ENCODE measurements around the gene RILP.
A peak's percentile ranks its signal among the peaks of the same experiment; 100 is the strongest.

RILP gene

DNA sequence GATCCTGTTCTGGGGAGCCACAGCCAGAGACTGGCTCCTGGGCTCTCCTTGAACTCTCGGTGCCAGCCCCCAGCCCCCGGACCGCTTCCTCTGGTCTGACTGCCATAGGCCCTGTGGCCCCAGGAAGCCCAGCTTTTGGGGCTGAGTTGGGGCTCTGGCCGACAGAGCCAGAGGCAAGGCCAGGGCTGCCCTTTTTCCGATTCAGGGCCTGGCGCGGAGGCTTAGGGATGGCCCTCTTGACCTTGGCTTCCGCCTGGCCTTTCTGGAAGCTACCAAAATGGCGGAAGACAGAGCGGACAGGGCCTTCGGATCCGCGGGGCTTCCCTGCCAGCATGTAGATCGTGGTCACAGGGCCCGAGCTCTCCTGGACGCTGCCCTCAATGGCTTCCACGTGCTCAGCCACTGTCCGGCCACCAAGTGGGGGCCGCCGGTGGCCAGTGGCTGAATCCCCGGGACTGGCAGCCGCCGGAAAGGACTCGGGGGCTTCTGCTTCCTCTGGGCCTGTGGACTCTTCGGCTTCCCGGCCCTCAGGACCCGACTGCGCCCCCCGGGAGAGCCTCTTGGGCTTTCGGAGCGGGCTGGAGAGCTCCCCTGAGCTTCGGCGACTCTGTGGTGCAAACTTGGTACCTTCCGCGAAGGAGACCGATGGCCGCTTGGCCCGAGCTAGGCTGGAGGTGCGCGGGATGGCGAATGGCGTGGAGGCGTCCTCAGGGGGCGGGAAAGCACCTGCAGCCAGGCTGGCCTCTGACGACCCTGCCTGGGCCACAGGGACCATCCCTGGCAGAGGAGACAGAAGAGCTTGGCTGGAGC lies 14.6 kb downstream of the RILP start:
- no peak overlapping the region for H3K4me3 ChIP-seq (ENCODE audit: low read depth, low read length)
- TF ChIP-seq, protein P1, sequence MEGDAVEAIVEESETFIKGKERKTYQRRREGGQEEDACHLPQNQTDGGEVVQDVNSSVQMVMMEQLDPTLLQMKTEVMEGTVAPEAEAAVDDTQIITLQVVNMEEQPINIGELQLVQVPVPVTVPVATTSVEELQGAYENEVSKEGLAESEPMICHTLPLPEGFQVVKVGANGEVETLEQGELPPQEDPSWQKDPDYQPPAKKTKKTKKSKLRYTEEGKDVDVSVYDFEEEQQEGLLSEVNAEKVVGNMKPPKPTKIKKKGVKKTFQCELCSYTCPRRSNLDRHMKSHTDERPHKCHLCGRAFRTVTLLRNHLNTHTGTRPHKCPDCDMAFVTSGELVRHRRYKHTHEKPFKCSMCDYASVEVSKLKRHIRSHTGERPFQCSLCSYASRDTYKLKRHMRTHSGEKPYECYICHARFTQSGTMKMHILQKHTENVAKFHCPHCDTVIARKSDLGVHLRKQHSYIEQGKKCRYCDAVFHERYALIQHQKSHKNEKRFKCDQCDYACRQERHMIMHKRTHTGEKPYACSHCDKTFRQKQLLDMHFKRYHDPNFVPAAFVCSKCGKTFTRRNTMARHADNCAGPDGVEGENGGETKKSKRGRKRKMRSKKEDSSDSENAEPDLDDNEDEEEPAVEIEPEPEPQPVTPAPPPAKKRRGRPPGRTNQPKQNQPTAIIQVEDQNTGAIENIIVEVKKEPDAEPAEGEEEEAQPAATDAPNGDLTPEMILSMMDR (IDR thresholded peaks at IDR 0.05; ENCODE audit: low read depth, low read length) = no peak

DNA sequence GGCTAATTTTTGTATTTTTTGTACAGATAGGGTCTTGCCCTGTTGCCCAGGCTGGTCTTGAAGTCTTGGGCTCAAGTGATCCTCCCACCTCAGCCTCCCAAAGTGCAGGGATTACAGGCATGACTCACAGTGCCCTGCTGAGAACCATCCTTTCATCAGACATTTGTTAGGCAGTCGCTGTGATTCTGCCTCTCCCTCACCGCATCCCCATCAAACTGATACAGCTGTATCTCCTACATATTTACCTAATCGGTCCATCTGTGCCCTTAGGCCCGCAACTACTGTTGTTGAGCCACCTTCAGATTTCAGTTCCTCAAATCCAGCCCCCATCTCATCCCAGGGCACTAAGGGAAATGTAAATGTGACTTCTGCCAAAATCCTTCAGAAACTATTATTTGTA lies 19.0 kb downstream of the RILP start:
- no peak overlapping the region for H3K4me3 ChIP-seq (ENCODE audit: low read depth, low read length)
- TF ChIP-seq, protein P1 (IDR thresholded peaks at IDR 0.05; ENCODE audit: low read depth, low read length) = no peak

DNA sequence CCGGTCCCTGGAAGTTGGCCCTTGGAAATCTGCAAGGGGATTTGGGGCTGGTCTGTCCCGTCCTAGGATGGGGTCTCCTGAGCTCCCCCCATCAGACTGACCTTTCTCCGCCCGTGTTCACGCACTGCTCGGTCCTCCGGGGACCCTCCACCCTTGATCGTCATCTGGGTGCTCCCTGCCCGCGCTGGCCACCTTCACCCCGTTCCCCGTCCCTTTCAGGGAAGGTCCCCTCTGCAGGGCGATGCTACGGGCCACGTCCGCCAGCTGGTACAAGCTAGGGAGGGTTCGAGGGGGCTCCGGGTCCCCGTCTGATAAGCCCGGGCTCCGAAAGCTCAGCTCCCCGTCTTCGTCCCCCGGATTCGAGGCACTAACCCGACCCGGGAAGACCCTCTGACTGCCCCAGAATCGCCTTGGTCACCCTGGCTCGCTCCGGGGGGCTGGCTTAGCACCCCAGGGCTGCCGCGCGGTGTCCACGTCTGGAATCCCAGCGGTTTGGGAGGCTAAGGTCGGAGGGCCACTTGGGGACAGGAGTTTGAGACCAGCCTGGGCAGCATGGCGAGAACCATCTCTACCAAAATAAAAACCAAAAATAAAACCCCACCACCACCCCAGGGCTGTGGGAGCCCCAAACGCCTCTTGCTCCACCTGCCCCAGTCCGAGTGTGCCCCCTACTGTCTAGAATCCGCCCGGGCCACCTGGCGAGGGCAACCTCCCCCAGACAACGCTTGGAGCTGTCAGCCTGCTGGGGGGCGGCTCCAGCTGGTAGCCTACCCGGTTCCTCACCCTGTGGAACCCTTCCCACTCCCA lies 20.0 kb downstream of the RILP start:
- TF ChIP-seq, protein P1 (IDR thresholded peaks at IDR 0.05; ENCODE audit: low read depth, low read length) = peak; percentile 51
- H3K4me3 ChIP-seq (ENCODE audit: low read depth, low read length) = peak overlapping the region; percentile 67

DNA sequence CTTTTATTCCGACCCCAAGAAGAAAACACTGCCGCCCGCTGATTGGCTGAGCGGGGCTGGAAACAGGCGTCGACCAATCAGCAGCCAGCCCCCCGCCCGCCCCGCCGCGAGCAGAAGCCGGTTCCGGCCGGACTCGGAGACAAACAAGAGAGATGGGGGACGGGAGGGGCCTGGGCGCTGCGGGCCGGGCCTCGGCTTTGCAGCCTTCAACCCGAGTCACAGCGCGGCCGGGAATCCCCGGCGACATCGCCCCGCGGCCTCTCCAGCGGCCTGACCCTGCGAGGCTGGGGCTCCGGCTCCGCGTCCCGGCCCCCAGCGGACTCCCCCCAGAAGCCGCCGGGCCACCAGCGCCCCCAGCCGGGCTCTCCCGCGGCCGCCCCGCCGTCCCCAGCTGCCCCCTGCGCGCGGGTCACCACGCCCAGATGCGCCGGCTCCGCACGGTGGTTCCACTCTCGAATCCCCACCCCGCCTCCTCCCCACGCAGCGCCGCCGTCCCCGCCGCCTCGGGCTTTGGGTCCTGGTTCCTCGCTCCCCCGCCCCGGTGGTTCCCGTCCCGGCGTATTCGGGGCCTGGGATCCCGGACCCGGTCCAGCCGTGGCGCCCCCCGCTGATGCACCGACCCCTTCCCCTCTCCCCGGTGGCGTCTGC lies 20.7 kb downstream of the RILP start:
- TF ChIP-seq, protein P1 (IDR thresholded peaks at IDR 0.05; ENCODE audit: low read depth, low read length) = no peak
- peak overlapping the region; percentile 67 for H3K4me3 ChIP-seq (ENCODE audit: low read depth, low read length)

DNA sequence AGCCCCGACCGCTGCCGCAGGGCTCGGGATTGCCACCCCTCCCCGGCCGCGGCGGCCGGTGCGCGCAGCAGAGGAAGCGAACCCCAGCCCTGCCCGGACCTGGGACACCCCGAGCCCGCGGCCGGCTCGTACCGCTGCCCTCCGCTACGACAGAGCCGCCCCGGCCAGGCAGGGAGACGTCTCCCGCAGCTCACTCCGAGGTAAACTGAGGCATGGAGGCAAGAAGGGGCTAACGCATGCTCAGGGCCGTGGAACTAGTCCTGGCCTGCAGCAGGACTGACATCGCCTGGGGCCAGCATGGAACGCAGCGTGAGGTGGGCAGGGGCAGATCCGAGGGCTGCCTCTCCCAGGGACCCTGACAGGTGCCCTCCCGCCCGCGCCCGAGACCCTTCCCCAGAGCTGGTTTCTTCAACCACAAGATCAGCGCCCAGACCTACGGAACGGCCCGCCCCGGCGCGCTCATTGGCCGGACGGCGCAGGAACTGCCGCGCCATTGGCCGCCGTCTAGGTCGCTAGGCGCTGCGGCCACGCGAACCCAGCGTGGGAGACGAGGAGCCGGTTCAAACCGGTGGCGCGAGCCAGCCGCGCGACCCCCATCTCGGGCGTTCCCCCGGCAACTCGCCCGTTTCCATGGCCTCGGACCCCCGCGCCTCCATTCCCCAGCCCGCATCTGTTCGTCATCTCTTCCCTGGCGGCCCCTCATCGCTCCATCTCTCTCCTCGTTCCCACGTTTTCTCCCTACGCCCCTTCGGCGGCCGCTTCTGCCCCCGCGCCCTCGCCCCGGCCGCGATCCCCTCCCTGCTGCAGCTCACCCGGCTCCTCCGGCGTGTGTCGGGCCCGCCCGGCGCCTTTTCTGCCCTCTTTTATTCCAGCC lies 21.4 kb downstream of the RILP start, which contains the start of gene SLC43A2:
Gene SLC43A2, minus strand, starts transcription at position 853 of the 874 bp plus-strand sequence. CDS start 960 bp downstream, outside the sequence.
- peak within 1 kb of the TSS; percentile 67 for H3K4me3 ChIP-seq (ENCODE audit: low read depth, low read length)

More for the DNA sequence above, 21.4 kb downstream of the RILP start, which contains the start of gene SLC43A2:
- TF ChIP-seq, protein P1 (IDR thresholded peaks at IDR 0.05; ENCODE audit: low read depth, low read length) = no peak

Measured in WI38 (cell line).